HG03095 (cell line): ENCODE data around the gene ECD.
A peak's percentile ranks its signal among the peaks of the same experiment; 100 is the strongest.

Experiments
- ATAC-seq: cut with Tn5 transposase; IDR thresholded peaks from one replicate; pipeline ENCODE4 v1.9.1; 2021; ENCODE audit warnings: moderate library complexity; ENCODE audit not compliant: unreplicated experiment

Gene ECD

DNA sequence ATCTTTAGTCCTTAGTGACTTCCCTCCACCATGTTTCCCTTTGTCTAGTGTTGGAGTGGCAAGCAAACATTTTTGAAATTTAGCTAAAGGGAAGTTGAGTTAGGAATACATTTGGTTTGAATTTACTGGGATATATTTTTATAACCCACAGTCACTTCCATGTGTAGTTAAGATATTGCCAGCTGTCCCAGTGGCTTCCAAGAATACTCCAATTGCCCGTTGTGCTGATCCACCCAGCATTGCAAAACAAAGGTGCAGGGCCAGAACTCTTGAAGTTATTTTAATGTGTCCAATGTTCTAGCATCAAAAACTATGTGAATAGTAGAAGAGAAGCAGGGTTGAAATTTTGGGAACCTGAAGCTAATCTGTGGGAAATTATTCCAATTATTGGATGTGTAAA is 68.7 kb downstream of the ECD start:
- no peak for ATAC-seq

- no peak for ATAC-seq
Measured at GRCh38 chr10:73097305-73097670, 70.5 kb downstream of the ECD start.

DNA sequence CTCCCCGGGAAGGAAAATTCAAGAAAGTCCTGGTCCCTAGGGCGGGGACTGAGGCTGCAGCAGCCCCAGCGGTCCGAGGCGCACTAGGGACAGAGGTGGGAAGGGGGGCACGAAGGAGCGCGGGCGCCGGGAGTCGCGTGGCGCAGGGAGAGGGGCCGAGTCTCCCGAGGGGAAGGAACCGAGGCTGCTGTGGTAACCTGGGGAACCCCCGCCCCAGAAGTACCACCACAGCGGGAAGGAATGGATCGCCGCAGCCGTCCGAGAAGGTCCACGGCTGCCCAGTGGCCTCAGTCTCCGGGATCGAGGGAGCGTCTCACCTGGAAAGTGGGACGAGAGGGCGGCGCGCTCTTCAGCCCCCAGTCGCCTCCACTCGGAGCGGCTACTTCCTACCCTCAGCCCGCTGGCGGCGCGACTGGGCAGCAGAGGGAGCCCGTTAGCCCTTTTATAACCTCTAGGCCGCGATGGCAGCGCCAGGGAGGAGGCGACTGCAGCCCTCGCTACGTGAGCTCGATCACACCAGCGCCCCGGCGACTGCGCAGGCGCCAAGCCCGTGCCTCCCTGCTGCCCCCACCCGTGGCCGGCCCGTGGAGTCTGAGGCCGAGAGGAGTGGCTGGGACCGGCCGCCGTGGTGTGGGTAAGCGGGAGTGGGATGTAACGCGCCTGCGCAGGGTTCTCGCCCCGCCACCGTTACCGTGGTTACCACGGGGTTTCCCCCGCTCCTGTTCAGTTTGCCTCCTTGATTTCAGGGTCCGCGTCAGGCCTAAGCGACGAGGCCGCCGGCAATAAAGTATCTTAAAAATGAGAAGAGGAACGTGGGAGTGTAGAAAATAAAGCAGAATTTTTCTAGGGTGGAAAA is 71.1 kb downstream of the ECD start, which contains the start of gene P4HA1:
TSS of gene P4HA1 (minus strand) at position 418 of the 856 bp plus-strand sequence. CDS start 21,983 bp downstream, outside the sequence.
- peak; percentile 80 for ATAC-seq

DNA sequence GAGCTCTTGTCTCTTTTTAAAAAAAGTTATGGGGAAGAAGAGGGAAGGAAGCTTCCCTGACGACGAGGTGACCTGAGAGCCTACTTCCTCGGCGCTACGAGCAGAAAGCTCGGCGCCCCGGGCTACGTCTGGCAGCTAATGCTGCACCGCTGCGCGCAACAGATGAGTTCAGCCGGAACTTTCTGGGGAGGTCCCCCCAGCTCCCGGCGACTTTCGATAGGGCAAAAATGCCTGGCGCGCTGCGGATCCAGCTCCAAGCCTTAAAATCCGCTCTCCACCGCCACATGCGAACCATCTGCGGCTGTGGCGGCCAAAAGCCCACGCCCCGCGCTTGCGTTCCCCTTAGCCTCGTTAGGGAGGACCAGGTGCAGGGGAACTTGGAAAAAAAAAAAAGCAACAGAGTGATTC is 71.8 kb downstream of the ECD start:
- ATAC-seq = peak; percentile 26

DNA sequence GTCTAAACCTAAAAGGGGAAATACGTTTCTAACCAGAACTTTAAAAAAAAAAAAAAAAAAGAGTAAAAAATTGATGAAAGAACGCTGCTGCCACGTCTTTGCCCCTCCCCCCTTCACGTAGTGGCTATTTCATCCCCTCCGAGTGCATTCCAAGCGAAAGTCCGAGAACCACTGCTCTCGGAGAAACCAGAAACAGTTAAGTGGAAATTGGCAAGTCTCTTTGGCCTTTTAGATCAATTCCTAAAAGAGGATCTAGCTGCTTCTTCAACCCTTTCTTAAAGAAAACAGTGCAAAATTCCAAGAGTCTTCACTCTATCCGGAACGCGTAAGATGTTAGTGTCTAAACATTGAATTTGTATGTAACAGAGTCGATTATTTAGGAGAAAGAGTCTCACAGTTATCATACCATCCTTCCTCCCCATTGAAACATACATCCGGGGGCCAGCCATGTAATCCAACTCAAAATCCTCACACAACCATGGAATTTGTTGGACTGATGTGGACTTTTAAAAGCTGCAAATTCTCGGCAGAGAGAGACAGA is 72.3 kb downstream of the ECD start:
- no peak for ATAC-seq

- ATAC-seq = no peak
Measured at GRCh38 chr10:73094986-73095480, 72.8 kb downstream of the ECD start.

DNA sequence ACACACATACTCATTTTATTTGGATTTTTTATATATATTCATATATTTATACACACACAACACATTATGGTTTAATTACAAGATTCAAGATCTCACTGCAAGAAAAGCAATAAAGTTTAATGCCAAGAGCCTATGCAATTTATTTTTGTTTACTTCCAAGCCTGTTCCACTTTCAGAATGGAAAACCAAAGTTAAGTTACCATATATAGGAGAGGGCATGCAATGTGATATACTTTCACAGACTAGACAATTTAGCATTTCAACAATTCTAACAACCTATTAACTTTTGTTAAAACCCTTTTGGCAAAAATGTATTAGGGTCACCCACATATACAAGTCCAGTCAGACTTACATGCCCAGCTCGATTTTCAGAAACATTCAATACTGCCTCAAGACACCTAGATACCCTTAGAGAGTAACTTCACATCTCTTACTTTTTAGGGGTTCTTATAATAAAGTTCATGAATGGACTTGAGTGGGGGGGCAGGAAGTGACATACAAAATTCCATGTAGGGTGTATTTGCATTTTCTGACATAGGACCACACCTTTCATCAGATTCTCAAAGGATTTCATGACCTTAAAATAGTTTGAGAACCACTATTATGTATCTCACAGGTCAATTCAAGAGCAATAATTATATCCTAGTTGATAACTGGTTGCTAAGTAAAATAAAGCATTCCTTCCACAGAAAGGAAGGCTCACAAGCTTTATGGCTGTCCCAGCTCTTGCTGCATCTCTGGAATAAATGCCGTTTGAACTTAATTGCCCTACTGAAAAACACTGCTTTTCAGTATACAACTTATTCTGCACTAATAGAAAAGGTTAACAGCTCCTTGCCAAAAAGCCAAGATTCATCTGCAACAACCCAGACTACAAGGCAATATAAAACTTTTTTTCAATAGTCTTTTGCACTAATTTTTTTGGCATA is 73.6 kb downstream of the ECD start:
- ATAC-seq = no peak

GRCh38 chr10:73092830-73093229 is 75.0 kb downstream of the ECD start:
- no peak for ATAC-seq

GRCh38 chr10:73088304-73088703 is 79.5 kb downstream of the ECD start:
- no peak for ATAC-seq

DNA sequence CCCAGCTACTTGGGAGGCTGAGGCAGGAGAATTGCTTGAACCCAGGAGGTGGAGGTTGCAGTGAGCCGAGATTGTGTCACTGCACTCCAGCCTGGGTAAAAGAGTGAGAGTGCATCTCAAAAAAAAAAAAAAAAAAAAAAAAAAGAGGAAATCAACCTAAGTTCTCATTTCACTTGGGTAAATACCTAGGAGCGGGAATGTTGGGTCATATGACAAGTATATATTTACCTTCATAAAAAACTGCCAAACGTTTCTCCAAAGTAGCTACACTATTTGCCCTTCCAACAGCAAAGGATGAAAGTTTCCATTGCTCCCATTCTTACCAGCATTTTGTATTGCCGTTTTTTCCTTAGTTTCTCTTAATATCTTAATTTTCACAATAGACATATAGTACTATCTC is 81.0 kb downstream of the ECD start:
- ATAC-seq = no peak

- no peak for ATAC-seq
Measured at GRCh38 chr10:73084209-73084608, 83.6 kb downstream of the ECD start.
